ENCODE measurements around the gene GNB4. TPM values are rescaled to one million over a fixed set of nuclear protein-coding genes. Genes with fewer than 3 reads are reported as not detected.

GNB4 gene
- total RNA-seq, 1 donor from 2014 or later, result 77.6 TPM

- Mint-ChIP-seq H3K27ac (ENCODE audit: unreplicated experiment) (peak overlapping the region; percentile 45), H3K36me3 (ENCODE audit: low read depth) (no peaks in the 10 kb centered on the region), H3K4me1 (ENCODE audit: low read depth) (peaks cover 65% of the 10 kb centered on the region), H3K27me3 (ENCODE audit: low read depth) (no peaks in the 10 kb centered on the region), H3K9me3 (ENCODE audit: low read depth) (no peaks in the 10 kb centered on the region), H3K4me3 (ENCODE audit: unreplicated experiment) (no peak overlapping the region)
- no peak for TF ChIP-seq CTCF (IDR thresholded peaks at IDR 0.05)
- DNase-seq (ENCODE audit: low spot score), result no peak
Measured at GRCh38 chr3:179432021-179432420, 19.2 kb downstream of the GNB4 start.

GRCh38 chr3:179430277-179430870 is 20.9 kb downstream of the GNB4 start:
- no peak for DNase-seq (ENCODE audit: low spot score)
- Mint-ChIP-seq H3K4me1 (ENCODE audit: low read depth) (peaks cover 70% of the 10 kb centered on the region), H3K4me3 (ENCODE audit: unreplicated experiment) (no peak overlapping the region), H3K27ac (ENCODE audit: unreplicated experiment) (peak overlapping the region; percentile 12), H3K36me3 (ENCODE audit: low read depth) (peaks cover 1% of the 10 kb centered on the region), H3K27me3 (ENCODE audit: low read depth) (no peaks in the 10 kb centered on the region), H3K9me3 (ENCODE audit: low read depth) (no peaks in the 10 kb centered on the region)
- TF ChIP-seq CTCF (IDR thresholded peaks at IDR 0.05), result no peak

- no peak for TF ChIP-seq CTCF (IDR thresholded peaks at IDR 0.05)
- no peak for DNase-seq (ENCODE audit: low spot score)
- Mint-ChIP-seq H3K27ac (ENCODE audit: unreplicated experiment) (no peak overlapping the region), H3K4me1 (ENCODE audit: low read depth) (peaks cover 60% of the 10 kb centered on the region), H3K27me3 (ENCODE audit: low read depth) (no peaks in the 10 kb centered on the region), H3K36me3 (ENCODE audit: low read depth) (peaks cover 14% of the 10 kb centered on the region), H3K9me3 (ENCODE audit: low read depth) (no peaks in the 10 kb centered on the region), H3K4me3 (ENCODE audit: unreplicated experiment) (no peak overlapping the region)
Measured at GRCh38 chr3:179428876-179429548, 22.3 kb downstream of the GNB4 start.

GRCh38 chr3:179425075-179425474 is 26.2 kb downstream of the GNB4 start:
- Mint-ChIP-seq H3K4me3 (ENCODE audit: unreplicated experiment) (no peak overlapping the region), H3K27ac (ENCODE audit: unreplicated experiment) (no peak overlapping the region), H3K4me1 (ENCODE audit: low read depth) (peaks cover 37% of the 10 kb centered on the region), H3K36me3 (ENCODE audit: low read depth) (peaks cover 19% of the 10 kb centered on the region), H3K27me3 (ENCODE audit: low read depth) (no peaks in the 10 kb centered on the region), H3K9me3 (ENCODE audit: low read depth) (no peaks in the 10 kb centered on the region)
- no peak for TF ChIP-seq CTCF (IDR thresholded peaks at IDR 0.05)
- DNase-seq (ENCODE audit: low spot score), result no peak

GRCh38 chr3:179421500-179421899 is 29.8 kb downstream of the GNB4 start:
- H3K4me1 Mint-ChIP-seq (ENCODE audit: low read depth), result peaks cover 29% of the 10 kb centered on the region
- TF ChIP-seq CTCF (IDR thresholded peaks at IDR 0.05), result peak; percentile 83

More at GRCh38 chr3:179421500-179421899, 29.8 kb downstream of the GNB4 start:
- Mint-ChIP-seq H3K27me3 (ENCODE audit: low read depth) (no peaks in the 10 kb centered on the region), H3K9me3 (ENCODE audit: low read depth) (no peaks in the 10 kb centered on the region), H3K27ac (ENCODE audit: unreplicated experiment) (peak overlapping the region; percentile 45), H3K36me3 (ENCODE audit: low read depth) (peaks cover 25% of the 10 kb centered on the region), H3K4me3 (ENCODE audit: unreplicated experiment) (no peak overlapping the region)
- no peak for DNase-seq (ENCODE audit: low spot score)
